ENCODE data around the gene LRRC42. TPM values are rescaled to one million over a fixed set of nuclear protein-coding genes. Genes with fewer than 3 reads are reported as not detected.

The LRRC42 gene
- total RNA-seq, 1 experiment from 2014 or later: 78.7 TPM

DNA sequence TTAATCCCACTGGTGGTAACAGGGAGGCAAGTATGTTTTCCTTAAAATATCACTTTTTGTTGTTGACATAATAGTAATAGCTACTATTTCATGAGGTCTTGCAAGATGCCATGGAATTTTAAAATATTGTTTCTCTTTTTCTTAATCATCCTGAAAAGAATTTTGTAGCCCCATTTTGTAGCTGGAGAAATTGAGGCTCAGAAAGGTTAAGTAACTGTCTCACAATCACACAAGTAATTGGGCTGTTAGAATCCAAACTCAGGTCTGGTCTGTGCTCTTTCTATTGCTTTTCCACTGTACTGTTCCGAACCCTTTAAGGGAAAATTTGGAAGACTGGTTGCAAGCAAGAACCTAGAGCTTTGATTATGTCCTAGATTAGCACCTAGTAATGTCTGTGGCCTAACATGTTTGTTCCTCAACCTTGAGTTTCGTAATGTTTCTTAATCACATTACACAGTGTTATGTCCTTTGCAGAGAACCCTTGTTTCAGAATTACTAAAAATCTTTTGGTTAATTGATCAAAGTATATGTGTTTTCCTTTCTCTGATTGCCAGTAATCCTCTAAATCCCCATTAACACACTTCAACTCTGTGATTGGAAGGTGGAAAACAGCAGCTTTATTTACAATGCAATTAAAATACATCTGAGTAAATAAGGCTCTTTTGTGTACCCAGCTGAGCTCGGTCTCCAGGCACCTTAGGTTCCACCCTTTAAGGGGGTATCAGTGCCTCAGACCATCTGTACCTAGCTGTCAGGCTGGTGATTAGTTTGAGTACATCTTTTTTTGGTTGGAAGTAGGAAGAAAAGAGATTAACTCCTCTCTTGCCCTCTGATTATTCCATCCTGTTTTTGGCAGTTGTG, 10.4 kb downstream of the LRRC42 start:
- TSS peak; percentile 92 for BruUV-seq (replicated peaks)
- peak; percentile 10 to 44 for DNase-seq
- H3F3A ChIP-seq (ENCODE audit: insufficient read depth, low read depth): peaks cover 42% of the 10 kb centered on the region
- TF ChIP-seq EZH2 (IDR thresholded peaks at IDR 0.05; ENCODE audit: low read depth): no peak
- TF ChIP-seq, protein P1, sequence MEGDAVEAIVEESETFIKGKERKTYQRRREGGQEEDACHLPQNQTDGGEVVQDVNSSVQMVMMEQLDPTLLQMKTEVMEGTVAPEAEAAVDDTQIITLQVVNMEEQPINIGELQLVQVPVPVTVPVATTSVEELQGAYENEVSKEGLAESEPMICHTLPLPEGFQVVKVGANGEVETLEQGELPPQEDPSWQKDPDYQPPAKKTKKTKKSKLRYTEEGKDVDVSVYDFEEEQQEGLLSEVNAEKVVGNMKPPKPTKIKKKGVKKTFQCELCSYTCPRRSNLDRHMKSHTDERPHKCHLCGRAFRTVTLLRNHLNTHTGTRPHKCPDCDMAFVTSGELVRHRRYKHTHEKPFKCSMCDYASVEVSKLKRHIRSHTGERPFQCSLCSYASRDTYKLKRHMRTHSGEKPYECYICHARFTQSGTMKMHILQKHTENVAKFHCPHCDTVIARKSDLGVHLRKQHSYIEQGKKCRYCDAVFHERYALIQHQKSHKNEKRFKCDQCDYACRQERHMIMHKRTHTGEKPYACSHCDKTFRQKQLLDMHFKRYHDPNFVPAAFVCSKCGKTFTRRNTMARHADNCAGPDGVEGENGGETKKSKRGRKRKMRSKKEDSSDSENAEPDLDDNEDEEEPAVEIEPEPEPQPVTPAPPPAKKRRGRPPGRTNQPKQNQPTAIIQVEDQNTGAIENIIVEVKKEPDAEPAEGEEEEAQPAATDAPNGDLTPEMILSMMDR (conservative IDR thresholded peaks at IDR 0.05): no peak
- ChIA-PET POLR2A (ENCODE audit: unreplicated experiment) (interaction anchor here (0.5 to 0.6 kb wide), 3 partner anchors 34 to 93 kb away, joined by 3 to 9 read pairs (median 4); no protein-coding TSS in a partner anchor), CTCF (interaction anchor here (0.7 to 0.8 kb wide), 2 partner anchors 11 to 77 kb away, joined by 3 read pairs; partner anchors contain the start of gene IFT25)
- H3K4me2 ChIP-seq: peak overlapping the region; percentile 60
- H2AFZ ChIP-seq: peak overlapping the region; percentile 56; the same call in 1 of the 2 replicates
- H3K27me3 ChIP-seq (ENCODE audit: insufficient read depth, low read depth): no peaks in the 10 kb centered on the region
- intact Hi-C loops (cut with micrococcal nuclease; ENCODE audit: unreplicated experiment): loop anchor here (1.0 to 5.0 kb wide), 3 partner anchors 11 to 68 kb away; partner anchors contain the start of genes IFT25, LDLRAD1 and YIPF1
- peaks cover 26% of the 10 kb centered on the region for H3K4me1 ChIP-seq (replicated peaks; ENCODE audit: insufficient read depth)
- no peaks in the 10 kb centered on the region for H3K9me2 ChIP-seq (ENCODE audit: insufficient read depth)
- H3K4me3 ChIP-seq: peak overlapping the region; percentile 13; the same call in 1 of the 2 replicates
- peaks cover 37% of the 10 kb centered on the region for H3K36me3 ChIP-seq (ENCODE audit: low read depth)
- no peaks in the 10 kb centered on the region for H3K9me3 ChIP-seq (ENCODE audit: insufficient read depth, low read depth)
- peak overlapping the region; percentile 88 for H3K27ac ChIP-seq
- H3K79me2 ChIP-seq (ENCODE audit: low read depth): peaks cover 13% of the 10 kb centered on the region; the same call in 1 of the 2 replicates
- 0 out of 2 replicates have a peak, but pooled peaks cover 3% of the 10 kb centered on the region for H4K20me1 ChIP-seq (ENCODE audit: insufficient read depth)

DNA sequence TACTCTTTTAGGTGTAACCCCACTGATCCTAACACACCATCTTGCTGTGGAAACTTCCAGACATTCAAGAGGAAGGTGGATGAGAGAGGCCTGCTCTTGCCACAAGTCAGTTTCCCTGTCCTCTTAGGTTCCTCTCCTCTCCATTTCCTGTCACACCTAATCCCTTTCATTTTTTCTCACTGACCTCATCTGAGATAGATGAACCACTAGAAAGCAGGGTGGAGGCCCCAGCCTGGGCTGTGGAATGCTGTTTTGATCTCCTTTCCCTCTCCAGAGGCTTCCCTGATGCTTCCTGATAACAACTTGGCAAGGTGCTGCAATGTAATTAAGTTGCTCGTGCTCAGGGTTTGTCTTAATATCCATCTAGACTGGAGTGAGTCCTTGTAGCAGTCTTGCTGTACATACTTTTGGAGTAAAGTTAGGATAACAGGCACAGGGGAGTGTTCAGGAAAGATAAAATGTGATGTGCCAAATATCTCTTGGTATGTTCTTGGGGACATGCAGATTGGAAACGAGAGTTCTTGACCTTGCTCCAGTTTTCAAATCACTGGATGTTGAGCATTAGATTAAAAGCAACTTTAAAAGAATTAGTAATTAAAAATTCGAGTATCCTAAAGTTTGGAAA, 11.2 kb downstream of the LRRC42 start:
- ChIA-PET POLR2A (ENCODE audit: unreplicated experiment) (no interaction called here), CTCF (no interaction called here)
- intact Hi-C loops (cut with micrococcal nuclease; ENCODE audit: unreplicated experiment): loop anchor here (1.0 to 5.0 kb wide), 3 partner anchors 12 to 69 kb away; partner anchors contain the start of genes IFT25, LDLRAD1 and YIPF1
- Histone ChIP-seq H3K4me2 (peak overlapping the region; percentile 60), H3K4me1 (replicated peaks; ENCODE audit: insufficient read depth) (peaks cover 26% of the 10 kb centered on the region), H3K27me3 (ENCODE audit: insufficient read depth, low read depth) (no peaks in the 10 kb centered on the region), H3K79me2 (ENCODE audit: low read depth) (peaks cover 13% of the 10 kb centered on the region; the same call in 1 of the 2 replicates), H3K27ac (peak overlapping the region; percentile 88), H3K36me3 (ENCODE audit: low read depth) (peaks cover 40% of the 10 kb centered on the region), H3K4me3 (peak overlapping the region; percentile 13; the same call in 1 of the 2 replicates), H3K9me2 (ENCODE audit: insufficient read depth) (no peaks in the 10 kb centered on the region), H3K9me3 (ENCODE audit: insufficient read depth, low read depth) (no peaks in the 10 kb centered on the region), H2AFZ (peak overlapping the region; percentile 56; the same call in 1 of the 2 replicates), H3F3A (ENCODE audit: insufficient read depth, low read depth) (peaks cover 42% of the 10 kb centered on the region), H4K20me1 (ENCODE audit: insufficient read depth) (0 out of 2 replicates have a peak, but pooled peaks cover 3% of the 10 kb centered on the region)
- no TSS peak for BruUV-seq (replicated peaks)
- no peak for TF ChIP-seq EZH2 (IDR thresholded peaks at IDR 0.05; ENCODE audit: low read depth)
- TF ChIP-seq, protein P1 (conservative IDR thresholded peaks at IDR 0.05): no peak
- peak; percentile 83 to 88 for DNase-seq

DNA sequence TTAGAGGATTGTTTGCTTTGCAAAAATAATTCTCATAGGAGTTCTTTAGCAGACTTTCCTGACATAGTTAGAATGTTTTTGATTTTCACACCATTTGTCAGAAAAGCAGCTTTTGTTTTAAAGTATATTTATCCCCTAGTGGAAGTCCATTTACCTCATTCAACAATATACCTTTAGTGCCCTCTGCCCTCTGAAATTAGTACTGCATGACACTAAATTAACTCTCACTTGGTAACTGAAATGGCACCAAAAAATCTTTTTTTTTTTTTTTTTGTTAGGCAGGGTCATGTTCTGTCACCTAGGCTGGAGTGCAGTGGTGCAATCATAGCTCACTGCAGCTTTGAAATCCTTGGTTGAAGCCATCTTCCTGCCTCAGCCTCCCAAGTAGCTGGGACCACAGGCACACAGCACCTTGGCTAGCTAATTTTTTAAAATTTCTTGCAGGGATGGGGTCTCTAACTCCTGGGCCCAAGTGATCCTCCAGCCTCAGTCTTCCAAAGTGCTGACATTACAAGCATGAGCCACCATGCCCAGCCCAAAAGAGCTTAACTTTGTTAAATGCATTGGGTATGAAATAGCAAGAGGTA, 13.6 kb downstream of the LRRC42 start:
- CTCF ChIA-PET: interaction anchor here (0.5 to 1.9 kb wide), 14 partner anchors 10 to 1029 kb away, joined by 3 to 20 read pairs (median 6); partner anchors contain the start of genes IFT25, LRRC42 and TMEM59
- no peaks in the 10 kb centered on the region for H3K9me2 ChIP-seq (ENCODE audit: insufficient read depth)
- peaks cover 29% of the 10 kb centered on the region for H3F3A ChIP-seq (ENCODE audit: insufficient read depth, low read depth)
- no peak overlapping the region for H3K4me2 ChIP-seq
- 0 out of 2 replicates have a peak, but pooled peaks cover 3% of the 10 kb centered on the region for H4K20me1 ChIP-seq (ENCODE audit: insufficient read depth)
- TF ChIP-seq EZH2 (IDR thresholded peaks at IDR 0.05; ENCODE audit: low read depth): no peak
- TF ChIP-seq, protein P1 (conservative IDR thresholded peaks at IDR 0.05): peak; percentile 75
- POLR2A ChIA-PET (ENCODE audit: unreplicated experiment): interaction anchor here (0.6 kb wide), 1 partner anchor 68 kb away, joined by 5 read pairs; no protein-coding TSS in a partner anchor
- no peak overlapping the region for H3K27ac ChIP-seq
- peaks cover 26% of the 10 kb centered on the region for H3K4me1 ChIP-seq (replicated peaks; ENCODE audit: insufficient read depth)
- H2AFZ ChIP-seq: no peak overlapping the region
- H3K79me2 ChIP-seq (ENCODE audit: low read depth): peaks cover 3% of the 10 kb centered on the region; the same call in 1 of the 2 replicates
- intact Hi-C loops (cut with micrococcal nuclease; ENCODE audit: unreplicated experiment): loop anchor here (5.0 kb wide), 1 partner anchor 58 kb away; the partner anchor contains the start of gene LDLRAD1
- H3K9me3 ChIP-seq (ENCODE audit: insufficient read depth, low read depth): no peaks in the 10 kb centered on the region
- H3K36me3 ChIP-seq (ENCODE audit: low read depth): peaks cover 30% of the 10 kb centered on the region
- BruUV-seq (replicated peaks): no TSS peak
- H3K27me3 ChIP-seq (ENCODE audit: insufficient read depth, low read depth): no peaks in the 10 kb centered on the region
- no peak overlapping the region for H3K4me3 ChIP-seq
- no peak for DNase-seq

Data from PC-9 (cell line).